Bronchial epithelial cell (primary cell): ENCODE data around the gene ATP6V0A4. TPM values are rescaled to one million over a fixed set of nuclear protein-coding genes. Genes with fewer than 3 reads are reported as not detected.
A peak's percentile ranks its signal among the peaks of the same experiment; 100 is the strongest.

Source experiments
- DNase-seq: peaks from one replicate; pipeline ENCODE4 v3.0.0-alpha.2; 2010; ENCODE audit warnings: low read depth
- FAIRE-seq: peaks from 2 replicates; lab custom pipeline; 2011; peaks lifted over from hg19 to GRCh38; lab: Jason Lieb, UNC
- H3K27me3 ChIP-seq: 2 replicates; pipeline ENCODE4 v1.5.1; 2011; ENCODE audit warnings: low read length; ENCODE audit not compliant: control insufficient read depth, insufficient read depth
- H3K36me3 ChIP-seq: 2 replicates; pipeline ENCODE4 v1.5.1; 2011; ENCODE audit warnings: low read length; ENCODE audit not compliant: control insufficient read depth, insufficient read depth
- H3K4me3 ChIP-seq: 2 replicates; pipeline ENCODE4 v1.5.1; 2011; ENCODE audit warnings: mild to moderate bottlenecking, low read depth, low read length, control low read depth
- total RNA-seq: library from RNA; depleted of rRNA; stranded (reverse); fragments of >200 nt; gene quantifications from 2 replicates; pipeline ENCODE4 v1.2.1, GENCODE V29; 2014
- TF ChIP-seq, protein P1 (sequence below): IDR thresholded peaks from 2 replicates; pipeline ENCODE4 v1.5.1; 2011; ENCODE audit warnings: mild to moderate bottlenecking, moderate library complexity, low read length, control low read depth, inconsistent platforms; ENCODE audit not compliant: insufficient read depth, severe bottlenecking

Gene ATP6V0A4
- total RNA-seq, 1 donor from 2014 or later = not detected

DNA sequence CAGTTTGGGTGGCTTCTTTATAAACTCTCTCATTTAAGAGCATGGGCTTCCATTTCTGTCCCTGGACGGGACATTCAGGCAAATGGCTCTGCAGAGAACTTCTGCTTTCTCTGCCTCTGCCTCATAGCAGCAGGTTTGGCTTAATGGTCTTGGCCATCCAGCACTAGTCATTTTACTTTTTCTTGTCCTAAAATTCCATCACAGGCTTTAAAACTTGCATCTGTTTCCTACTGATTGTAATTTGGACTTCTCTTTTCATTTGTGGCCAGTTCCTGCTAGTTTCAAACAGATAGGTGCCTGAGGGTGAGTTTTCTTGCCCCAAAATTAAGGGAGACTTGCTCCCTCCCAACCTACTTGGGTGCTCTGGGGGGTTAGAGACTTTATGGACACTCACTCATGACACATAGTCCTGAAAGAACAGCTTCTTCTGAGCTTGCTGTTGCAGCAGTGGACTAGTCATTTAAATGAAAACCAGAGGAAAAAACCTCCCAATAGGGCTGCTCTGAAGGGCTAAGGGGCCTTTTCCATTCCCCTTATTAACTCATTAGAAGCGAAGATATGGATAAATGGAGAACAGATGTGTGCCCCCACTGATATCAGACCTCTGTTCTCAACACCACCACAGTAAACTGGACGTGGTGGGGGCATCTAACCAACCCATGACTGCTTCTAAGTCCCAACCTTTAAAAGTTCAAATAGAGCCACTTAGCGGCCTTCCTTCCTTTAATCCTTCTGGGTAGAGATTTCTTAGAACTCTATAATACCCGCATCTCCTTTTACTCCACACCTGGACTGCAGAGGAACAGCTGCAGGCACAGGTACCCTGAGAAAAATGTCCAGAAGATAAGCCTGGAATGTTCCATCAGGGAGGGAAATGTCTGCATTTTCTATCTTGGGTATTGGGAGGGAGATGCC, 135.7 kb downstream of the ATP6V0A4 start:
- TF ChIP-seq, protein P1, sequence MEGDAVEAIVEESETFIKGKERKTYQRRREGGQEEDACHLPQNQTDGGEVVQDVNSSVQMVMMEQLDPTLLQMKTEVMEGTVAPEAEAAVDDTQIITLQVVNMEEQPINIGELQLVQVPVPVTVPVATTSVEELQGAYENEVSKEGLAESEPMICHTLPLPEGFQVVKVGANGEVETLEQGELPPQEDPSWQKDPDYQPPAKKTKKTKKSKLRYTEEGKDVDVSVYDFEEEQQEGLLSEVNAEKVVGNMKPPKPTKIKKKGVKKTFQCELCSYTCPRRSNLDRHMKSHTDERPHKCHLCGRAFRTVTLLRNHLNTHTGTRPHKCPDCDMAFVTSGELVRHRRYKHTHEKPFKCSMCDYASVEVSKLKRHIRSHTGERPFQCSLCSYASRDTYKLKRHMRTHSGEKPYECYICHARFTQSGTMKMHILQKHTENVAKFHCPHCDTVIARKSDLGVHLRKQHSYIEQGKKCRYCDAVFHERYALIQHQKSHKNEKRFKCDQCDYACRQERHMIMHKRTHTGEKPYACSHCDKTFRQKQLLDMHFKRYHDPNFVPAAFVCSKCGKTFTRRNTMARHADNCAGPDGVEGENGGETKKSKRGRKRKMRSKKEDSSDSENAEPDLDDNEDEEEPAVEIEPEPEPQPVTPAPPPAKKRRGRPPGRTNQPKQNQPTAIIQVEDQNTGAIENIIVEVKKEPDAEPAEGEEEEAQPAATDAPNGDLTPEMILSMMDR = no peak
- FAIRE-seq (no peak), DNase-seq (no peak)
- Histone ChIP-seq H3K36me3 (no peaks in the 10 kb centered on the region), H3K4me3 (no peak overlapping the region), H3K27me3 (no peaks in the 10 kb centered on the region)

DNA sequence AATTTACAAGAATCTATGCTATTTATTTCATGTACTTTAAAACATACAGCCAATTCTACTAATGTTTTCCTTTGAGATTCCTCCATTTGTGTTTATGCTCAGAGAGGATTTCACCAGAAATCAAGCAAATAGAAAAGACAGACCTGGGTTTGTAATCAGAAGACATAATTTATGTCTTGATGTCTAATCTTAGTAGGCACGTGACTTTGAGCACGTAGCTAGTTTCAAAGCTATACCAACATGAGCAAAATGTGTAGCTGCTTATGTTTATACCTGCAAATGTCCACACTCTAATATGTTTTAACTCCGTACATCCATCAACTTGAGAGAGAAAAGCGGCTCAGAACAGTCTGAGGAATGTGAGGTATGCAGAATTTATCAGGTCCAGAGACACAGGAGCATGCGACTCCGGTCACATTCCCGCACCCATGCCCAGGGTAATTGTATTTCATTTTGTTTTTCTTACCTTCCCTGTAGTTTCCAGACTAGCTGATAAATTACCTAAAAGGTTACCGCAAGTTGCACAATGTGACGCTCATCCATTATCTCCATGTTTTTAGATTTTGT, 136.8 kb downstream of the ATP6V0A4 start:
- TF ChIP-seq, protein P1 = no peak
- Histone ChIP-seq H3K4me3 (no peak overlapping the region), H3K27me3 (no peaks in the 10 kb centered on the region), H3K36me3 (no peaks in the 10 kb centered on the region)
- no peak for DNase-seq
- FAIRE-seq = no peak

DNA sequence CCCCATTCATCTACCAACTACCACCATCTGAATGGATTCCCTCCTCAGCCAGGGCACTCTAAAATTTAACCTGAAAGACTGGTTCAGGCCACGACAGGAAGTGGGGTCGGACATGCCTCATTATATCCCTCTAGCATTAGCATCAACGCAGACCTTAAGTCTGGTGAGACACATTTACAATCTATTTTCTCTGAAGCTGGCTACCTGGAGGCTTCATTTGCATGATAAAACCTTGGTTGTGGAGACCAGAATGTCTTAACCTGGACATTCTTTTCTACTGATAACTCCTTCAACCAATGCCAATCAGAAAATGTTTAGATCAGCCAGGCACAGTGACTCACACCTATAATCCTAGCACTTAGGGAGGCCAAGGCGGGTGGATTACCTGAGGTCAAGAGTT, 139.1 kb downstream of the ATP6V0A4 start:
- H3K36me3 ChIP-seq = no peaks in the 10 kb centered on the region
- FAIRE-seq (no peak), DNase-seq (no peak)
- H3K4me3 ChIP-seq = no peak overlapping the region
- TF ChIP-seq, protein P1 = no peak
- no peaks in the 10 kb centered on the region for H3K27me3 ChIP-seq

DNA sequence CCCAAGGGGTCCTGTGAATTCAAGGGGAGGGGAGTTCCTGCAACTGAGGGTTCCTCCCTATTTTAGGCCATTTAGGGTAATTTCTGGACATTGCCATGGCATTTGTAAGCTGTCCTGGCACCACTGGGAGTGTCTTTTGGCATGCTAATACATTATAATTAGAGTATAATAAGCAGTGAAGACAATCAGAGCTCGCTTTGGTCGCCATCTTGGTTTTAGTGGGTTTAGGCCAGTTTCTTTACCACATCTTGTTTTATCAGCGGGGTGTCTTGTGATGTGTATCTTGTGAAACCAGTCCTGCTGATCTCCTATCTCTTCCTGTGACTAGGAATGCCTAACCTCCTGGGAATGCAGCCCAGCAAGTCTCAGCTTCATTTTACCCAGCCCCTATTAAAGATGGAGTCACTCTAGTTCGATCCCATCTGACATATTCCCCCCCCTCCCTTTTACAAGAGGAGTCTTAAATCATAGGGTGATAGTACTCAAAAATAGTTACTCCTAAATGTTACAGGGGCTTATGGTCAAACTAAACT, 140.1 kb downstream of the ATP6V0A4 start:
- DNase-seq (peak; percentile 63), FAIRE-seq (no peak)
- Histone ChIP-seq H3K4me3 (no peak overlapping the region), H3K36me3 (no peaks in the 10 kb centered on the region), H3K27me3 (no peaks in the 10 kb centered on the region)
- TF ChIP-seq, protein P1 = no peak

DNA sequence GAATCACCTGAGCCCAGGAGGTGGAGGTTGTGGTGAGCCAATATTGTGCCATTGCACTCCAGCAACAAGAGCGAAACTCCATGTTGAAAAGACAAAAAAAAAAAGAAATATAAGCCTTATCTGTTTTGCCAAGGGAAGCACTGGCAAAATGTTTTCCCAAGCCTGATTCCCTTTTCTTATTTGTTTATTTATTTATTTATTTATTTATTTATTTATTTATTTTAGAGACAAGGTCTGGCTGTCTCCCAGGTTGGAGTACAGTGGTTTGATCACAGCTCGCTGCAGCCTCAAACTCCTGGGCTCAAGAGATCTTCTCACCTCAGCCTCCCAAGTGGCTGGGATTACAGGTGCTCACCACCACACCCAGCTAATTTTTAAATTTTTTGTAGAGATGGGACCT, 141.0 kb downstream of the ATP6V0A4 start:
- H3K4me3 ChIP-seq = no peak overlapping the region
- TF ChIP-seq, protein P1 = no peak
- no peaks in the 10 kb centered on the region for H3K36me3 ChIP-seq
- FAIRE-seq (no peak), DNase-seq (no peak)
- H3K27me3 ChIP-seq = no peaks in the 10 kb centered on the region

Other genes with a start within 250 kb of the ATP6V0A4 start
- gene SVOPL, start 96.8 kb downstream of the ATP6V0A4 start, total RNA-seq = under 0.01 and 0.38 TPM in 2 replicates
- gene TMEM213, start 202 bp downstream of the ATP6V0A4 start, total RNA-seq = not detected in 2 replicates
- gene KIAA1549, start 183.2 kb upstream of the ATP6V0A4 start, total RNA-seq = 0.13 and 0.26 TPM in 2 replicates
- 6.3 and 11.1 TPM in 2 replicates for gene ZC3HAV1L, start 237.8 kb upstream of the ATP6V0A4 start, total RNA-seq